Uterus (tissue), 2 donors: ENCODE measurements around the gene SNRNP35.

Experiments
- CTCF ChIP-seq, 4 experiments: fragments of 200-600 bp in 2 of 4; fragments of 450-650 bp in 2 of 4; sonication (generic) in 2 of 4; IDR thresholded peaks; one replicate each; pipeline ENCODE4 v1.5.1; 2016 to 2019; ENCODE audit warnings: antibody characterized with exemption in 4 of 4, mild to moderate bottlenecking in 2 of 4, moderate library complexity in 1 of 4
- POLR2A ChIP-seq, 2 donors: fragments of 450-650 bp; IDR thresholded peaks; one replicate each; pipeline ENCODE4 v1.6.1; 2016; ENCODE audit warnings: antibody characterized with exemption in 2 of 2, mild to moderate bottlenecking in 1 of 2, moderate library complexity in 1 of 2

GRCh38 chr12:123472438-123472849 lies 14.5 kb downstream of the SNRNP35 start:
- TF ChIP-seq CTCF (IDR thresholded peaks at IDR 0.05) (no peak), POLR2A (IDR thresholded peaks at IDR 0.05) (no peak)
